Measurements from ENCODE around the gene HEXB. TPM values are rescaled to one million over a fixed set of nuclear protein-coding genes. Genes with fewer than 3 reads are reported as not detected.

HEXB gene
- total and polyA plus RNA-seq, 2 donors (not counting 3 experiments of a cell fraction or from before 2014, with no cell fraction given), result 128 to 182 TPM

- TF ChIP-seq POLR2A (IDR thresholded peaks at IDR 0.05; ENCODE audit: low read depth, low read length) (peak; percentile 50), POLR2AphosphoS5 (IDR thresholded peaks at IDR 0.05; ENCODE audit: insufficient read depth, low read depth, low read length) (peak; percentile 91), JUN (IDR thresholded peaks at IDR 0.05; ENCODE audit: borderline replicate concordance, insufficient read depth, insufficient read length, low read depth) (peak; percentile 96), CTCF (IDR thresholded peaks at IDR 0.05; ENCODE audit: extremely low read depth in 1 of 2, insufficient read depth in 1 of 2, low read depth in 1 of 2, low read length in 2 of 2) (no peak), EZH2 (IDR thresholded peaks at IDR 0.05; ENCODE audit: borderline replicate concordance, low read depth, low read length, severe bottlenecking) (no peak), GATA2 (IDR thresholded peaks at IDR 0.05; ENCODE audit: insufficient read depth, insufficient read length, low read depth, low read length) (peak; percentile 66), MYC (IDR thresholded peaks at IDR 0.05; ENCODE audit: low read depth, low read length) (no peak), FOS (IDR thresholded peaks at IDR 0.05; ENCODE audit: borderline replicate concordance, insufficient read depth, low read length) (peak; percentile 93)
- H3K36me3 ChIP-seq (ENCODE audit: control insufficient read depth in 2 of 2, extremely low read depth in 1 of 2, insufficient read depth in 2 of 2, low read length in 2 of 2), result no peaks in the 10 kb centered on the region
- H3K9me3 ChIP-seq (replicated peaks; ENCODE audit: control insufficient read depth, insufficient read depth, low read length), result no peaks in the 10 kb centered on the region
- dilution Hi-C loops (cut with MboI; ENCODE audit: extremely low pct_ligation_motif_present, low sequenced_read_pairs) (no loop called here), intact Hi-C loops (cut with micrococcal nuclease) (loop anchor here (1.0 to 5.0 kb wide), 4 partner anchors 316 to 741 kb away; no protein-coding TSS in a partner anchor)
- FAIRE-seq (peak; percentile 92), DNase-seq (ENCODE audit: low read depth, low spot score) (peak; percentile 86)
- no peaks in the 10 kb centered on the region for H3K27me3 ChIP-seq (ENCODE audit: control insufficient read depth in 2 of 2, insufficient read depth in 2 of 2, low read length in 2 of 2)
- no peaks in the 10 kb centered on the region for H3K9me1 ChIP-seq (replicated peaks; ENCODE audit: control insufficient read depth, extremely low read depth, insufficient read depth, low read length)
- H3K27ac ChIP-seq (ENCODE audit: insufficient read depth, low read depth, low read length), result peak overlapping the region; percentile 91
- peak overlapping the region; percentile 82 for H3K9ac ChIP-seq (replicated peaks; ENCODE audit: extremely low read depth, insufficient read depth, low read length)
- H2AFZ ChIP-seq (ENCODE audit: low read depth, low read length), result no peak overlapping the region
- ChIA-PET CTCF (interaction anchor here (0.7 to 7.4 kb wide), 16 partner anchors 12 to 1052 kb away, joined by 3 to 78 read pairs (median 4); no protein-coding TSS in a partner anchor), POLR2A (interaction anchor here (0.6 kb wide), 1 partner anchor 71 kb away, joined by 3 read pairs; no protein-coding TSS in a partner anchor)
- peaks cover 22% of the 10 kb centered on the region for H3K79me2 ChIP-seq (ENCODE audit: control insufficient read depth, insufficient read depth, low read length)
- peak overlapping the region; percentile 84 for H3K4me2 ChIP-seq (ENCODE audit: insufficient read depth, low read length)
- H3K4me3 ChIP-seq (replicated peaks in 1 of 3; ENCODE audit: insufficient read depth in 1 of 3, low read depth in 1 of 3, low read length in 3 of 3), result no peak overlapping the region
- BruUV-seq (replicated peaks), result no TSS peak
- H4K20me1 ChIP-seq (replicated peaks; ENCODE audit: control insufficient read depth, extremely low read depth, insufficient read depth, low read length), result no peaks in the 10 kb centered on the region
- peaks cover 42% of the 10 kb centered on the region for H3K4me1 ChIP-seq (ENCODE audit: control insufficient read depth, extremely low read depth, insufficient read depth, low read length)
Measured at GRCh38 chr5:74643111-74643562, 41.9 kb upstream of the HEXB start.
